ENCODE data around the gene MKRN2. TPM values are rescaled to one million over a fixed set of nuclear protein-coding genes. Genes with fewer than 3 reads are reported as not detected.
A peak's percentile ranks its signal among the peaks of the same experiment; 100 is the strongest.

MKRN2 gene
- total and polyA plus RNA-seq, 5 donors from 2014 or later, result 24.6 to 61.6 (median 51.1) TPM

- H3K27ac ChIP-seq (ENCODE audit: insufficient read depth, low read length, poor library complexity, severe bottlenecking), result no peak overlapping the region
- no peak overlapping the region for H3K4me3 ChIP-seq (ENCODE audit: low read depth, low read length)
- H3K27me3 Mint-ChIP-seq, result no peaks in the 10 kb centered on the region
- H3K36me3 Mint-ChIP-seq, result peaks cover 66% of the 10 kb centered on the region
- H3K27me3 ChIP-seq (ENCODE audit: control insufficient read depth, insufficient read depth, low read length), result no peaks in the 10 kb centered on the region
- no peaks in the 10 kb centered on the region for H3K4me1 ChIP-seq (ENCODE audit: control insufficient read depth, insufficient read depth, low read length, poor library complexity, severe bottlenecking)
- H3K36me3 ChIP-seq (ENCODE audit: control insufficient read depth, insufficient read depth, low read length), result peaks cover 63% of the 10 kb centered on the region
- no peak for ATAC-seq (ENCODE audit: low read depth in 2 of 2)
- no peak overlapping the region for H3K4me3 Mint-ChIP-seq
- H3K27ac Mint-ChIP-seq, result no peak overlapping the region
- H3K9me3 ChIP-seq (ENCODE audit: control insufficient read depth in 2 of 2, low read length in 2 of 2), result peaks cover 0 to 15% of the 10 kb centered on the region in 2 experiments
- no peak for DNase-seq
- peaks cover 0 to 14% (median 4%) of the 10 kb centered on the region in 7 donors for H3K9me3 Mint-ChIP-seq
- H3K4me1 Mint-ChIP-seq, result peaks cover 16 to 30% (median 20%) of the 10 kb centered on the region in 4 donors
Measured at GRCh38 chr3:12569836-12570235, 12.9 kb downstream of the MKRN2 start.

GRCh38 chr3:12571986-12572385 is 15.1 kb downstream of the MKRN2 start:
- no peaks in the 10 kb centered on the region for H3K4me1 ChIP-seq (ENCODE audit: control insufficient read depth, insufficient read depth, low read length, poor library complexity, severe bottlenecking)
- no peaks in the 10 kb centered on the region for H3K27me3 ChIP-seq (ENCODE audit: control insufficient read depth, insufficient read depth, low read length)
- no peak overlapping the region for H3K27ac ChIP-seq (ENCODE audit: insufficient read depth, low read length, poor library complexity, severe bottlenecking)
- H3K4me3 ChIP-seq (ENCODE audit: low read depth, low read length), result no peak overlapping the region
- H3K36me3 Mint-ChIP-seq, result peaks cover 73% of the 10 kb centered on the region
- H3K4me1 Mint-ChIP-seq, result peaks cover 7 to 16% (median 12%) of the 10 kb centered on the region in 4 donors
- H3K9me3 Mint-ChIP-seq, result peaks cover 0 to 8% (median 1%) of the 10 kb centered on the region in 7 donors
- no peak overlapping the region for H3K4me3 Mint-ChIP-seq
- peaks cover 81% of the 10 kb centered on the region for H3K36me3 ChIP-seq (ENCODE audit: control insufficient read depth, insufficient read depth, low read length)
- DNase-seq (no peak), ATAC-seq (ENCODE audit: low read depth in 2 of 2) (no peak)
- no peaks in the 10 kb centered on the region for H3K27me3 Mint-ChIP-seq
- peaks cover 0 to 7% of the 10 kb centered on the region in 2 experiments for H3K9me3 ChIP-seq (ENCODE audit: control insufficient read depth in 2 of 2, low read length in 2 of 2)
- peak overlapping the region in 2 of 3 donors; percentile 25 to 58 for H3K27ac Mint-ChIP-seq

GRCh38 chr3:12574131-12574530 is 17.2 kb downstream of the MKRN2 start:
- no peaks in the 10 kb centered on the region for H3K4me1 ChIP-seq (ENCODE audit: control insufficient read depth, insufficient read depth, low read length, poor library complexity, severe bottlenecking)
- H3K4me3 ChIP-seq (ENCODE audit: low read depth, low read length), result no peak overlapping the region
- Mint-ChIP-seq H3K27ac (peak overlapping the region in 2 of 3 donors; percentile 28 to 39), H3K4me1 (peaks cover 0 to 4% (median 1%) of the 10 kb centered on the region in 4 donors), H3K27me3 (no peaks in the 10 kb centered on the region), H3K4me3 (no peak overlapping the region), H3K9me3 (peaks cover 0 to 9% (median 1%) of the 10 kb centered on the region in 7 donors), H3K36me3 (peaks cover 72% of the 10 kb centered on the region)
- DNase-seq (no peak), ATAC-seq (ENCODE audit: low read depth in 2 of 2) (no peak)
- peaks cover 95% of the 10 kb centered on the region for H3K36me3 ChIP-seq (ENCODE audit: control insufficient read depth, insufficient read depth, low read length)
- no peak overlapping the region for H3K27ac ChIP-seq (ENCODE audit: insufficient read depth, low read length, poor library complexity, severe bottlenecking)
- peaks cover 4 to 11% of the 10 kb centered on the region in 2 experiments for H3K9me3 ChIP-seq (ENCODE audit: control insufficient read depth in 2 of 2, low read length in 2 of 2)
- H3K27me3 ChIP-seq (ENCODE audit: control insufficient read depth, insufficient read depth, low read length), result no peaks in the 10 kb centered on the region

- DNase-seq (no peak), ATAC-seq (ENCODE audit: low read depth in 2 of 2) (no peak)
- Histone ChIP-seq H3K4me1 (ENCODE audit: control insufficient read depth, insufficient read depth, low read length, poor library complexity, severe bottlenecking) (no peaks in the 10 kb centered on the region), H3K36me3 (ENCODE audit: control insufficient read depth, insufficient read depth, low read length) (peaks cover 96% of the 10 kb centered on the region), H3K27ac (ENCODE audit: insufficient read depth, low read length, poor library complexity, severe bottlenecking) (no peak overlapping the region), H3K9me3 (ENCODE audit: control insufficient read depth in 2 of 2, low read length in 2 of 2) (peaks cover 4 to 11% of the 10 kb centered on the region in 2 experiments), H3K27me3 (ENCODE audit: control insufficient read depth, insufficient read depth, low read length) (no peaks in the 10 kb centered on the region), H3K4me3 (ENCODE audit: low read depth, low read length) (no peak overlapping the region)
- peaks cover 73% of the 10 kb centered on the region for H3K36me3 Mint-ChIP-seq
- peak overlapping the region in 1 of 3 donors; percentile 39 for H3K27ac Mint-ChIP-seq
- no peaks in the 10 kb centered on the region for H3K27me3 Mint-ChIP-seq
- peaks cover 0 to 9% (median 1%) of the 10 kb centered on the region in 7 donors for H3K9me3 Mint-ChIP-seq
- no peak overlapping the region for H3K4me3 Mint-ChIP-seq
- H3K4me1 Mint-ChIP-seq, result peaks cover 0 to 4% (median 1%) of the 10 kb centered on the region in 4 donors
Measured at GRCh38 chr3:12574661-12575060, 17.8 kb downstream of the MKRN2 start.

- Histone ChIP-seq H3K4me1 (ENCODE audit: control insufficient read depth, insufficient read depth, low read length, poor library complexity, severe bottlenecking) (no peaks in the 10 kb centered on the region), H3K36me3 (ENCODE audit: control insufficient read depth, insufficient read depth, low read length) (peaks cover 94% of the 10 kb centered on the region), H3K27ac (ENCODE audit: insufficient read depth, low read length, poor library complexity, severe bottlenecking) (no peak overlapping the region), H3K4me3 (ENCODE audit: low read depth, low read length) (no peak overlapping the region), H3K27me3 (ENCODE audit: control insufficient read depth, insufficient read depth, low read length) (no peaks in the 10 kb centered on the region), H3K9me3 (ENCODE audit: control insufficient read depth in 2 of 2, low read length in 2 of 2) (peaks cover 4 to 11% of the 10 kb centered on the region in 2 experiments)
- no peak for DNase-seq
- Mint-ChIP-seq H3K27me3 (no peaks in the 10 kb centered on the region), H3K36me3 (peaks cover 60% of the 10 kb centered on the region), H3K4me1 (peaks cover 0 to 5% (median 2%) of the 10 kb centered on the region in 4 donors), H3K4me3 (no peak overlapping the region), H3K9me3 (peaks cover 0 to 9% (median 2%) of the 10 kb centered on the region in 7 donors), H3K27ac (peak overlapping the region in 1 of 3 donors; percentile 29)
- ATAC-seq (ENCODE audit: low read depth in 2 of 2), result no peak
Measured at GRCh38 chr3:12577379-12577778, 20.5 kb downstream of the MKRN2 start.

- peaks cover 4 to 11% of the 10 kb centered on the region in 2 experiments for H3K9me3 ChIP-seq (ENCODE audit: control insufficient read depth in 2 of 2, low read length in 2 of 2)
- Mint-ChIP-seq H3K27me3 (no peaks in the 10 kb centered on the region), H3K36me3 (peaks cover 64% of the 10 kb centered on the region), H3K9me3 (peaks cover 0 to 9% (median 2%) of the 10 kb centered on the region in 7 donors), H3K27ac (peak overlapping the region in 2 of 3 donors; percentile 26 to 38), H3K4me1 (peaks cover 0 to 9% (median 2%) of the 10 kb centered on the region in 4 donors), H3K4me3 (no peak overlapping the region)
- peak in 2 of 3 donors; percentile 11 to 27 for DNase-seq
- H3K4me1 ChIP-seq (ENCODE audit: control insufficient read depth, insufficient read depth, low read length, poor library complexity, severe bottlenecking), result no peaks in the 10 kb centered on the region
- H3K4me3 ChIP-seq (ENCODE audit: low read depth, low read length), result no peak overlapping the region
- no peaks in the 10 kb centered on the region for H3K27me3 ChIP-seq (ENCODE audit: control insufficient read depth, insufficient read depth, low read length)
- no peak overlapping the region for H3K27ac ChIP-seq (ENCODE audit: insufficient read depth, low read length, poor library complexity, severe bottlenecking)
- peaks cover 95% of the 10 kb centered on the region for H3K36me3 ChIP-seq (ENCODE audit: control insufficient read depth, insufficient read depth, low read length)
- ATAC-seq (ENCODE audit: low read depth in 2 of 2), result no peak
Measured at GRCh38 chr3:12578742-12579141, 21.9 kb downstream of the MKRN2 start.

- Histone ChIP-seq H3K4me3 (ENCODE audit: low read depth, low read length) (no peak overlapping the region), H3K4me1 (ENCODE audit: control insufficient read depth, insufficient read depth, low read length, poor library complexity, severe bottlenecking) (no peaks in the 10 kb centered on the region), H3K27me3 (ENCODE audit: control insufficient read depth, insufficient read depth, low read length) (no peaks in the 10 kb centered on the region), H3K27ac (ENCODE audit: insufficient read depth, low read length, poor library complexity, severe bottlenecking) (no peak overlapping the region), H3K9me3 (ENCODE audit: control insufficient read depth in 2 of 2, low read length in 2 of 2) (peaks cover 4 to 11% of the 10 kb centered on the region in 2 experiments), H3K36me3 (ENCODE audit: control insufficient read depth, insufficient read depth, low read length) (peaks cover 95% of the 10 kb centered on the region)
- Mint-ChIP-seq H3K27ac (peak overlapping the region; percentile 56 to 75 (median 64)), H3K36me3 (peaks cover 63% of the 10 kb centered on the region), H3K4me3 (no peak overlapping the region), H3K4me1 (peaks cover 0 to 9% (median 2%) of the 10 kb centered on the region in 4 donors), H3K9me3 (peaks cover 0 to 9% (median 2%) of the 10 kb centered on the region in 7 donors), H3K27me3 (no peaks in the 10 kb centered on the region)
- no peak for ATAC-seq (ENCODE audit: low read depth in 2 of 2)
- no peak for DNase-seq
Measured at GRCh38 chr3:12579456-12579855, 22.6 kb downstream of the MKRN2 start.

GRCh38 chr3:12579905-12580304 is 23.0 kb downstream of the MKRN2 start:
- Histone ChIP-seq H3K27me3 (ENCODE audit: control insufficient read depth, insufficient read depth, low read length) (no peaks in the 10 kb centered on the region), H3K4me3 (ENCODE audit: low read depth, low read length) (no peak overlapping the region), H3K27ac (ENCODE audit: insufficient read depth, low read length, poor library complexity, severe bottlenecking) (no peak overlapping the region), H3K36me3 (ENCODE audit: control insufficient read depth, insufficient read depth, low read length) (peaks cover 95% of the 10 kb centered on the region), H3K4me1 (ENCODE audit: control insufficient read depth, insufficient read depth, low read length, poor library complexity, severe bottlenecking) (no peaks in the 10 kb centered on the region), H3K9me3 (ENCODE audit: control insufficient read depth in 2 of 2, low read length in 2 of 2) (peaks cover 4 to 11% of the 10 kb centered on the region in 2 experiments)
- Mint-ChIP-seq H3K27me3 (no peaks in the 10 kb centered on the region), H3K9me3 (peaks cover 0 to 9% (median 2%) of the 10 kb centered on the region in 7 donors), H3K4me3 (no peak overlapping the region), H3K4me1 (peaks cover 0 to 9% (median 2%) of the 10 kb centered on the region in 4 donors), H3K27ac (peak overlapping the region in 2 of 3 donors; percentile 64 to 75), H3K36me3 (peaks cover 63% of the 10 kb centered on the region)
- DNase-seq (no peak), ATAC-seq (ENCODE audit: low read depth in 2 of 2) (no peak)

All from CD4-positive, CD25-positive, alpha-beta regulatory T cell (primary cell).